GM12874 (cell line): Measurements from ENCODE around the gene CUEDC2.

Source experiments
- TF ChIP-seq, protein P1 (sequence below): IDR thresholded peaks from 2 replicates; pipeline ENCODE4 v1.5.1; 2011; ENCODE audit warnings: low read depth, mild to moderate bottlenecking, control low read depth, low read length, moderate library complexity; ENCODE audit not compliant: insufficient read depth

Gene CUEDC2

GRCh38 chr10:102461187-102462054, 29.0 kb upstream of the CUEDC2 start:
- TF ChIP-seq, protein P1, sequence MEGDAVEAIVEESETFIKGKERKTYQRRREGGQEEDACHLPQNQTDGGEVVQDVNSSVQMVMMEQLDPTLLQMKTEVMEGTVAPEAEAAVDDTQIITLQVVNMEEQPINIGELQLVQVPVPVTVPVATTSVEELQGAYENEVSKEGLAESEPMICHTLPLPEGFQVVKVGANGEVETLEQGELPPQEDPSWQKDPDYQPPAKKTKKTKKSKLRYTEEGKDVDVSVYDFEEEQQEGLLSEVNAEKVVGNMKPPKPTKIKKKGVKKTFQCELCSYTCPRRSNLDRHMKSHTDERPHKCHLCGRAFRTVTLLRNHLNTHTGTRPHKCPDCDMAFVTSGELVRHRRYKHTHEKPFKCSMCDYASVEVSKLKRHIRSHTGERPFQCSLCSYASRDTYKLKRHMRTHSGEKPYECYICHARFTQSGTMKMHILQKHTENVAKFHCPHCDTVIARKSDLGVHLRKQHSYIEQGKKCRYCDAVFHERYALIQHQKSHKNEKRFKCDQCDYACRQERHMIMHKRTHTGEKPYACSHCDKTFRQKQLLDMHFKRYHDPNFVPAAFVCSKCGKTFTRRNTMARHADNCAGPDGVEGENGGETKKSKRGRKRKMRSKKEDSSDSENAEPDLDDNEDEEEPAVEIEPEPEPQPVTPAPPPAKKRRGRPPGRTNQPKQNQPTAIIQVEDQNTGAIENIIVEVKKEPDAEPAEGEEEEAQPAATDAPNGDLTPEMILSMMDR, result no peak

DNA sequence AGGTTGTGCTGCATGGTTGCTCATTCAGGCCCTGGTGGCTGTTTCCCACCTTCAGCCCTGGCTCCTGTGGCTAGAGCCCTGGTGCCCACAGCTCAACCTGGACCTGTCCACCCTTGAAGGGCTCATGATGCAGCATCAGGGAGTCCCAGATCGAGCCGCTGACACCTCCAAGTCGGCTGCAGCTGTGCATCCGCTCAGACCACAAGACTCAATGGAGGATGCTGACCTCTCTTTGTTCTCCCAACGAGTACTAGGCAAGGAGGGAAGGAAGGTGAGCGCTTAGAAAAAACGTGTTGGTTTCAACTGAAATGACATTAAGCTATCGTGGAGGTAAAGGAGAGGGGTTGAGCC, 28.4 kb upstream of the CUEDC2 start:
- TF ChIP-seq, protein P1, result no peak

DNA sequence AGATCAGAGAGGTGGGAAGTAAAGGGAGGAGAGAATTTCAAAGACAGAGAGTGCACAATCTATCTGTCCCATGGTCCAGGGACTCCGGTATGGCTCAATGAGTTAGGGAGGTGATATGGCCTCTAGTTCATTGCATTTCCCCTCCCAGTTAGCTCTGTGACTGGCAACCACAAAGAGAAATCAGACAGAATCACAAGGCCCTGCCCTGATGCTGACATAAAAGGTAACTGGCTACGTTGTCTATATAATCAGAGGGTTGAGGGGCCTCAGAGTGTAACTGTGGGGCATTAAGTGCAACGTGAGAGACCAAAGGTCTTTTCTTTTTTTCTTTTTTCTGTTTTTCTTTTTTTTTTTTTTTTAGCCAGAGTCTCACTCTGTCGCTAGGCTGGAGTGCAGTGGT, 26.3 kb upstream of the CUEDC2 start:
- TF ChIP-seq, protein P1, result no peak

DNA sequence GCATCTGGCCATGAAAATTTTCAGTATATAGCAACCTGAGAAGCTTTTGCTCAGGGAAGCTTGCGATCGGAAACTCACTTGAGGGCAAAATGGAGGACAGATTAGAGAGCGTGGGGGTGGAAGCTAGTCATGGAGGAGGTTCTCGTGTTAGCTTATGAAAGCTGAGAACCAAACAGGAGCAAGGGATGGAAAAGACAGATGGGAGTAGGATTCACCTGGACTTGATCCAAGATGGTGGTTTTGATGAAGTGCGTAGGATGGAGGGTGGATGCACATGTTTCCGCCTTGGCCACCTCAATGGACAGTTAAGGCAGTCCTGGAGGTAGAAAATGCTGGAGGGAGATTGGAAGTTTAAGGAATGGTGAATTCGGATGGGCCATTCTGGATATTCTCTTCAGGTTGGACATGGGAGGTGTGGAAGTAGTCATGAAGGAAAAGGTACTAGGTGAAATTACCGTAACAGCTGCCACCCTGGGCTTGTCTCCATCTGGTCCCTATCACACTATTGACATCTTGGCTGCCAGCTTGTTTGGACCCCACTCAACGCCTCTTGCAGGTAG, 25.3 kb upstream of the CUEDC2 start:
- TF ChIP-seq, protein P1, result no peak

GRCh38 chr10:102455893-102456471, 23.6 kb upstream of the CUEDC2 start:
- TF ChIP-seq, protein P1, result no peak

DNA sequence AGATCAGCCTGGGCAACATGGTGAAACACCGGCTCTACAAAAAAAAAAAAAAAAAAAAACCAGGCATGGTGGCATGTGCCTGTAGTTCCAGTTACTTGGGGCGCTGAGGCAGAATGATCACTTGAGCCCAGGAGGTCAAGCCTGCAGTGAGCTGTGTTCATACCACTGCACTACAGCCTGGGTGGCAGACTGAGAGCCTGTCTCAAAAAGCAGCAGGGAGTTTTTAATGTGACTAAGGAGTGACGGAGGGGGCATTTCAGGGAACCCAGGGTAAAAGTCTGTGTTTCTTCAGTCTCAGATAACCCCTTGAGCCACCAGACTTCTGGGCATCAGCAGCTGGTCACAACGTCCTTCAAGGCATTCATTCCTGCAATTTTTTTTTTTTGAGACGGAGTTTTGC, 21.1 kb upstream of the CUEDC2 start:
- TF ChIP-seq, protein P1, result no peak

DNA sequence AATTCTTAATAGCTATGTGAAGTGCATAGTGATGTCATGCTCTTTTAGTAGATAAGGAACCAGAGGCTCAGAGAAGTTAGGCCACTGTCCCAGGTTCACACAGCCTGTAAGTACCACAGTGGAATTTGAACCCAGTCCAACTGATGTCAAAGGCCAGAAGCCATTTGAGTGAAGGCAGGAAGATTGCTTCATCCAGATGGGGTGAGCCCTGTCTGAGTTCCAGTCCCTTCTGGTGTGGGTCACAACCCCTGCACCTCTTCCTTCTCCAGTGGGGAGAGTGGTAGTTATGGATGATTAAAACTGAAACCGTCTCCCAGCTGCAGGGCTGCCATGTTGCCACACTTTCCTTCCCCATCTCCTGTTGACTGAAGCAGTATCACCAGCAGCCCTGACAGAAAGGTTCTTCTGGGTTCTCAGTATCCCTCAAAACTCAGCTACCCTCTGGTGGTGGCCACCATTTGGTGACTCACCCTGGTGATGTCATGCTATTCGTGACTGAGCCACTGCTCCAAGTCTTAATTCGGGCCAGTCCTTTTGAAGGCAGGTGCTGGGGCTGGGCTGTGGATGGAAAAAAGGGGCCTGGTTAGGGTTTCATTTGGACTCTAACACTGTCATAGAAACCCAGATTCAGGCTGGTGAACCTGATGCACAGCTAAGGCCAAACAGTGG, 20.4 kb upstream of the CUEDC2 start:
- TF ChIP-seq, protein P1, result no peak
